AG09319 (cell line): ENCODE results near the gene PLCH1.

Experiments
- DNase-seq: peaks from one replicate; pipeline ENCODE4 v3.0.0-alpha.2; 2010; ENCODE audit warnings: low read depth; ENCODE audit errors: extremely low read depth
- TF ChIP-seq, protein P1 (sequence below): IDR thresholded peaks from 2 replicates; pipeline ENCODE4 v1.5.1; 2011; ENCODE audit warnings: low read depth, mild to moderate bottlenecking, inconsistent platforms, low read length, moderate library complexity

PLCH1 gene

GRCh38 chr3:155603302-155603701 is 141.6 kb downstream of the PLCH1 start:
- TF ChIP-seq, protein P1, sequence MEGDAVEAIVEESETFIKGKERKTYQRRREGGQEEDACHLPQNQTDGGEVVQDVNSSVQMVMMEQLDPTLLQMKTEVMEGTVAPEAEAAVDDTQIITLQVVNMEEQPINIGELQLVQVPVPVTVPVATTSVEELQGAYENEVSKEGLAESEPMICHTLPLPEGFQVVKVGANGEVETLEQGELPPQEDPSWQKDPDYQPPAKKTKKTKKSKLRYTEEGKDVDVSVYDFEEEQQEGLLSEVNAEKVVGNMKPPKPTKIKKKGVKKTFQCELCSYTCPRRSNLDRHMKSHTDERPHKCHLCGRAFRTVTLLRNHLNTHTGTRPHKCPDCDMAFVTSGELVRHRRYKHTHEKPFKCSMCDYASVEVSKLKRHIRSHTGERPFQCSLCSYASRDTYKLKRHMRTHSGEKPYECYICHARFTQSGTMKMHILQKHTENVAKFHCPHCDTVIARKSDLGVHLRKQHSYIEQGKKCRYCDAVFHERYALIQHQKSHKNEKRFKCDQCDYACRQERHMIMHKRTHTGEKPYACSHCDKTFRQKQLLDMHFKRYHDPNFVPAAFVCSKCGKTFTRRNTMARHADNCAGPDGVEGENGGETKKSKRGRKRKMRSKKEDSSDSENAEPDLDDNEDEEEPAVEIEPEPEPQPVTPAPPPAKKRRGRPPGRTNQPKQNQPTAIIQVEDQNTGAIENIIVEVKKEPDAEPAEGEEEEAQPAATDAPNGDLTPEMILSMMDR = no peak
- no peak for DNase-seq

- DNase-seq = no peak
- TF ChIP-seq, protein P1 = no peak
Observed at GRCh38 chr3:155602307-155602706, 142.6 kb downstream of the PLCH1 start.

- DNase-seq = no peak
- TF ChIP-seq, protein P1 = no peak
Observed at GRCh38 chr3:155598671-155599070, 146.2 kb downstream of the PLCH1 start.

GRCh38 chr3:155596615-155597014 is 148.3 kb downstream of the PLCH1 start:
- DNase-seq = no peak

GRCh38 chr3:155595371-155595770 is 149.5 kb downstream of the PLCH1 start:
- TF ChIP-seq, protein P1 = no peak
- DNase-seq = no peak

More at GRCh38 chr3:155596615-155597014, 148.3 kb downstream of the PLCH1 start:
- TF ChIP-seq, protein P1 = no peak

DNA sequence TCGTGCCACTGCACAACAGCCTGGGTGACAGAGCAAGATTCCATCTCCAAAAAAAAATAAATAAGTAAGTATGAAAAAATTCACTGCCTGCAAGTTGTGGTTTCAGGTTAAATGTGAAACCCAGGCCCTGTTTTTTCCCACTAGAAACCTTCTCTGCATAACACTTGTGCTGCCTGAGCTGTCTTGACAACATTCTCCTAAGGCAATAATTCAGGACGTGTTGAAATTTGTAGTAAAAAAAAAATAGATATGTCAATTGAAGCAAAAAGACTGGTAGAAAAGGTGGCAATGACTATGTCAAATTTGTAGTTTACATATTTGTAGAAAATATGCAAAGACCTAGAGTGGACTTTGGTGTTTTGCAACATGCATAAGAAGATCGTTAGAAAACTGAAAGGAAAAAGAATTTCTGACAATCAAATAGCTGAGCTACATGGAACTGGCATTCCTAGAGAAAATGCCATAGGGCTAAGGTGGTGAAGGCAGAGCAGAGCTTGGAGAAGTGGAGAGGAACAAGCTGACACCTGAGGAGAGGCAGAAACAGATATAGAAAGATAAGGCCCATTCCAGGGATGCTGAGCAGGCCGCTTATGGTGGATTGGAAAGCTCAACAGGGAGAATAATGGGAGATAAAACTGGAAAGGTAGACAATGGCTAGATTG is 150.2 kb downstream of the PLCH1 start:
- DNase-seq = no peak
- TF ChIP-seq, protein P1 = no peak

- no peak for DNase-seq
- TF ChIP-seq, protein P1 = no peak
Observed at GRCh38 chr3:155587581-155587980, 157.3 kb downstream of the PLCH1 start.
